Esophagus muscularis mucosa (tissue), 3 donors: ENCODE results near the gene CX3CL1.

ENCODE experiments used
- POLR2A ChIP-seq: fragments of 450-650 bp; IDR thresholded peaks from one replicate; pipeline ENCODE4 v1.6.1; 2017; ENCODE audit warnings: antibody characterized with exemption, moderate library complexity, mild to moderate bottlenecking, low read depth
- POLR2AphosphoS5 ChIP-seq, 2 donors: sonication (generic); formaldehyde crosslinking; IDR thresholded peaks; one replicate each; pipeline ENCODE4 v1.6.1; 2017; ENCODE audit warnings: antibody characterized with exemption in 2 of 2
- TF ChIP-seq, protein P1 (sequence below), 3 experiments: fragments of 200-600 bp in 2 of 3; fragments of 450-650 bp in 1 of 3; sonication (generic) in 2 of 3; IDR thresholded peaks; one replicate each; pipeline ENCODE4 v1.5.1; 2017 to 2019; ENCODE audit warnings: antibody characterized with exemption in 3 of 3, mild to moderate bottlenecking in 2 of 3, moderate library complexity in 1 of 3

DNA sequence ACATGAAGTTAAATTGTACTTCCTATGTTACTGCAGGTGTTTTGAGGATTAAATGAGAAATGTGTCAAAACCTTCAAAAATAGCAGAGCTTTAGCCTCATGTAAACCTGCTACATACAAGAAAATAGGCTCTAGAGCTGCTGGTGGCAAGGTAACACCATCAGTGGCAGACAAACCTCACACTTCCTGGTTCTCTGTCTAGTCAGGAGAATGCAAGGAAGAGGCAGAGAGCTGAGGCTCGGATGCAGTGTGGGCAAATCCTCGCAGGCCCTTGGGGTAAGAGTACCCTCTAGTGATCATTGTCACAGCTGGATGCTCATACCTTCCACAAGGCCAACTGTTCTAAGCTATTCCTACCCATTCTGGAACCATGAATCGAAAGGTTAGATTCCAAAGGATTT lies 60.7 kb downstream of the CX3CL1 start:
- TF ChIP-seq, protein P1, sequence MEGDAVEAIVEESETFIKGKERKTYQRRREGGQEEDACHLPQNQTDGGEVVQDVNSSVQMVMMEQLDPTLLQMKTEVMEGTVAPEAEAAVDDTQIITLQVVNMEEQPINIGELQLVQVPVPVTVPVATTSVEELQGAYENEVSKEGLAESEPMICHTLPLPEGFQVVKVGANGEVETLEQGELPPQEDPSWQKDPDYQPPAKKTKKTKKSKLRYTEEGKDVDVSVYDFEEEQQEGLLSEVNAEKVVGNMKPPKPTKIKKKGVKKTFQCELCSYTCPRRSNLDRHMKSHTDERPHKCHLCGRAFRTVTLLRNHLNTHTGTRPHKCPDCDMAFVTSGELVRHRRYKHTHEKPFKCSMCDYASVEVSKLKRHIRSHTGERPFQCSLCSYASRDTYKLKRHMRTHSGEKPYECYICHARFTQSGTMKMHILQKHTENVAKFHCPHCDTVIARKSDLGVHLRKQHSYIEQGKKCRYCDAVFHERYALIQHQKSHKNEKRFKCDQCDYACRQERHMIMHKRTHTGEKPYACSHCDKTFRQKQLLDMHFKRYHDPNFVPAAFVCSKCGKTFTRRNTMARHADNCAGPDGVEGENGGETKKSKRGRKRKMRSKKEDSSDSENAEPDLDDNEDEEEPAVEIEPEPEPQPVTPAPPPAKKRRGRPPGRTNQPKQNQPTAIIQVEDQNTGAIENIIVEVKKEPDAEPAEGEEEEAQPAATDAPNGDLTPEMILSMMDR (IDR thresholded peaks at IDR 0.05) = no peak
- TF ChIP-seq POLR2A = no peak
- no peak for TF ChIP-seq POLR2AphosphoS5 (IDR thresholded peaks at IDR 0.05)
